KBM-7 (cell line): Measurements from ENCODE around the gene GPD2.
"Not testable (repeated sequence)": the region's sequence is repeated elsewhere in the genome, so short reads cannot be mapped to it uniquely, and the experiment has no call there.

Experiments
- DNase-seq: peaks from one replicate; pipeline ENCODE4 v3.0.0-alpha.2; 2015
- in situ Hi-C: fragments of 300-500 bp; cut with MboI; formaldehyde crosslinking; loops from 2 replicates; pipeline ENCODE4 v1.14.3; 2020; ENCODE audit warnings: low sequenced_read_pairs, low pct_unique_long_range_greater_than_20kb, mixed read lengths

The GPD2 gene

GRCh38 chr2:156470975-156471583 is 34.9 kb downstream of the GPD2 start:
- in situ Hi-C loops = no loop called here
- peak; percentile 65 for DNase-seq

- DNase-seq = no peak
- in situ Hi-C loops = no loop called here
Observed at GRCh38 chr2:156471762-156472161, 35.6 kb downstream of the GPD2 start.

- no peak for DNase-seq
- in situ Hi-C loops = no loop called here
Observed at GRCh38 chr2:156472686-156473085, 36.5 kb downstream of the GPD2 start.

GRCh38 chr2:156473445-156473844 is 37.3 kb downstream of the GPD2 start:
- no peak for DNase-seq
- in situ Hi-C loops = no loop called here

GRCh38 chr2:156474401-156474800 is 38.2 kb downstream of the GPD2 start:
- in situ Hi-C loops = no loop called here
- DNase-seq = no peak

GRCh38 chr2:156476021-156476849 is 40.1 kb downstream of the GPD2 start:
- in situ Hi-C loops = no loop called here
- DNase-seq = no peak

GRCh38 chr2:156476850-156477206 is 40.6 kb downstream of the GPD2 start:
- in situ Hi-C loops = no loop called here
- DNase-seq = no peak

- DNase-seq = no peak
- in situ Hi-C loops = no loop called here
Observed at GRCh38 chr2:156480376-156480775, 44.2 kb downstream of the GPD2 start.

GRCh38 chr2:156481312-156481711 is 45.1 kb downstream of the GPD2 start:
- no peak for DNase-seq
- in situ Hi-C loops = no loop called here

- in situ Hi-C loops = no loop called here
Observed at GRCh38 chr2:156483741-156484173, 47.6 kb downstream of the GPD2 start.

GRCh38 chr2:156486147-156486546 is 50.0 kb downstream of the GPD2 start:
- no peak for DNase-seq
- in situ Hi-C loops = no loop called here

More at GRCh38 chr2:156483741-156484173, 47.6 kb downstream of the GPD2 start:
- no peak for DNase-seq

- DNase-seq = no peak
- in situ Hi-C loops = no loop called here
Observed at GRCh38 chr2:156486614-156487013, 50.4 kb downstream of the GPD2 start.

GRCh38 chr2:156489195-156489594 is 53.0 kb downstream of the GPD2 start:
- no peak for DNase-seq
- in situ Hi-C loops = no loop called here

- in situ Hi-C loops = no loop called here
- DNase-seq = no peak
Observed at GRCh38 chr2:156489750-156490465, 53.7 kb downstream of the GPD2 start.

GRCh38 chr2:156490466-156490840 is 54.3 kb downstream of the GPD2 start:
- in situ Hi-C loops = no loop called here
- DNase-seq = no peak

GRCh38 chr2:156491176-156491575 is 55.0 kb downstream of the GPD2 start:
- in situ Hi-C loops = no loop called here
- DNase-seq = no peak

- no peak for DNase-seq
- in situ Hi-C loops = no loop called here
Observed at GRCh38 chr2:156492979-156493378, 56.8 kb downstream of the GPD2 start.

- in situ Hi-C loops, DNase-seq: not testable (repeated sequence)
Observed at GRCh38 chr2:156495998-156496397, 59.8 kb downstream of the GPD2 start.

- in situ Hi-C loops = no loop called here
- DNase-seq = no peak
Observed at GRCh38 chr2:156505696-156506095, 69.5 kb downstream of the GPD2 start.

- DNase-seq = no peak
- in situ Hi-C loops = no loop called here
Observed at GRCh38 chr2:156511122-156511521, 74.9 kb downstream of the GPD2 start.
